Lower leg skin (tissue), 3 donors: ENCODE results near the gene FGGY.

Experiments
- POLR2A ChIP-seq, 2 donors: fragments of 450-650 bp; IDR thresholded peaks; one replicate each; pipeline ENCODE4 v1.6.1; 2016 to 2017; ENCODE audit warnings: antibody characterized with exemption in 2 of 2, mild to moderate bottlenecking in 1 of 2, moderate library complexity in 1 of 2
- TF ChIP-seq, protein P1 (sequence below), 3 donors: fragments of 450-650 bp; IDR thresholded peaks; one replicate each; pipeline ENCODE4 v1.5.1; 2016; ENCODE audit warnings: antibody characterized with exemption in 3 of 3, mild to moderate bottlenecking in 3 of 3, moderate library complexity in 2 of 3

DNA sequence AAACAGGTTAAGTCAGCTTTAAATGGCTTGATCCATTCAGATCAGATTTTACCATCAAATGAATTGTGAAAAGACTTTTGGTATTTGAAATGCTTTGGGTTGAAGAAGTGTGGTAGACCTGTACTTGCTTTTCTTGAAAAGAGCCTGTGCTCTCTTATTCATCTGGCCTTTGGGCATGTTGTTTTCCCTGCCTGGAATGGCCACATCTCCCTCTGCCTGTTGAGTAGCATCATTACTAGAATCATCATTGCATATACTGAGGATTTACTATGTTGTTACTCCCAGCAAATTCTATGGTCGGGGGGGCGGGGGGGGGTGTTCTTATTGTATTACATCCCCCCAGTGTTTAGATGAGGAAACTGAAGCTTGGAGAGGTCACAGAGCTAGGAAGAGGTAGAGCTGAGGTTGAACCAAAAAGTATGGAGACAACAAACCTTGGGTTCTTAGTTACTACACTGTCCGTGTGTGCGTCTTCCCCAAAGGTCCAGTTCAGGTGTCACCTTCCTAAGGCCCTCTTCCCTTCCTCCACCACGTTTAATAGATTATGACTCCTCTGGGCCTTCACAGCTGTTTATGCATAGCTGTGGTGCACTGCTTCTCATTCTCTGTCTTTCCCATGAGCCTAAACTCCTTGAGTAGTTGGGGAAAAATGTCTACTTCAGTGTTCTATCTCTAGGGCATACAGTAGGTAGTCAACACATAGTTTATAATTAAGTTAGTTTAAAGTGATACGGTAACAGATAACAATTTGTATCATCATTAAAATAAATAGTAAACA lies 271.5 kb downstream of the FGGY start:
- TF ChIP-seq, protein P1, sequence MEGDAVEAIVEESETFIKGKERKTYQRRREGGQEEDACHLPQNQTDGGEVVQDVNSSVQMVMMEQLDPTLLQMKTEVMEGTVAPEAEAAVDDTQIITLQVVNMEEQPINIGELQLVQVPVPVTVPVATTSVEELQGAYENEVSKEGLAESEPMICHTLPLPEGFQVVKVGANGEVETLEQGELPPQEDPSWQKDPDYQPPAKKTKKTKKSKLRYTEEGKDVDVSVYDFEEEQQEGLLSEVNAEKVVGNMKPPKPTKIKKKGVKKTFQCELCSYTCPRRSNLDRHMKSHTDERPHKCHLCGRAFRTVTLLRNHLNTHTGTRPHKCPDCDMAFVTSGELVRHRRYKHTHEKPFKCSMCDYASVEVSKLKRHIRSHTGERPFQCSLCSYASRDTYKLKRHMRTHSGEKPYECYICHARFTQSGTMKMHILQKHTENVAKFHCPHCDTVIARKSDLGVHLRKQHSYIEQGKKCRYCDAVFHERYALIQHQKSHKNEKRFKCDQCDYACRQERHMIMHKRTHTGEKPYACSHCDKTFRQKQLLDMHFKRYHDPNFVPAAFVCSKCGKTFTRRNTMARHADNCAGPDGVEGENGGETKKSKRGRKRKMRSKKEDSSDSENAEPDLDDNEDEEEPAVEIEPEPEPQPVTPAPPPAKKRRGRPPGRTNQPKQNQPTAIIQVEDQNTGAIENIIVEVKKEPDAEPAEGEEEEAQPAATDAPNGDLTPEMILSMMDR (IDR thresholded peaks at IDR 0.05), result no peak
- no peak for TF ChIP-seq POLR2A (IDR thresholded peaks at IDR 0.05)
